GM12892 (cell line): ENCODE data around the gene GAGE10.
"Not testable (repeated sequence)": the region's sequence is repeated elsewhere in the genome, so short reads cannot be mapped to it uniquely, and the experiment has no call there.

Experiments used
- DNase-seq: peaks from one replicate; pipeline ENCODE4 v3.0.0; 2011; ENCODE audit not compliant: insufficient read length
- FAIRE-seq: peaks from 2 replicates; lab custom pipeline; 2011; peaks lifted over from hg19 to GRCh38; lab: Jason Lieb, UNC
- POLR2A ChIP-seq: IDR thresholded peaks from 2 replicates; pipeline ENCODE4 v1.6.1; 2011; ENCODE audit warnings: low read depth, low read length, control low read depth
- POLR2AphosphoS5 ChIP-seq: IDR thresholded peaks from 2 replicates; pipeline ENCODE4 v1.6.1; 2011; ENCODE audit warnings: low read depth, low read length, control low read depth
- TAF1 ChIP-seq: IDR thresholded peaks from 2 replicates; pipeline ENCODE4 v1.6.1; 2011; ENCODE audit warnings: low read depth, mild to moderate bottlenecking, control low read depth, low read length, borderline replicate concordance

The GAGE10 gene

DNA sequence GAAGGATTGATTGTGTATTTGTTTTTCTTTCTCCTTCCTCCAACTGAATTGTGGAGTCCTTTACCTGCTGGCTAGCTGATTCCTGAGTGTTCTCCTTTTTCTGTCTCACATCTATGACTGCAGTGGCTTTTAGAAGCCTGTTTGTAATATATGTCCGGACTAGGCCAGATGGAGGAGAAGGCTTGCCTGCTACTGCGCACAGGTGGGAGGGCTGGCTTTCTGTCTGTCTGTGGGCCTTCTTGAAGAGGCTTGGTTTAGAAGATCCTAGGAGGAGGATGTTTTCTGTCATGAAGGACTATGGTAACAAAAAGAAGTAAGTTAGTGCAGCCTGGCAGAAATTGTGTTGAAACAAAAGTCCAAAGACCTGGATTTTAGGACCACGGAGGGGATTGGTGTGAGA, 25.4 kb upstream of the GAGE10 start:
- DNase-seq (no peak), FAIRE-seq (no peak)
- TF ChIP-seq TAF1 = no peak
- no peak for TF ChIP-seq POLR2A
- TF ChIP-seq POLR2AphosphoS5 = no peak

DNA sequence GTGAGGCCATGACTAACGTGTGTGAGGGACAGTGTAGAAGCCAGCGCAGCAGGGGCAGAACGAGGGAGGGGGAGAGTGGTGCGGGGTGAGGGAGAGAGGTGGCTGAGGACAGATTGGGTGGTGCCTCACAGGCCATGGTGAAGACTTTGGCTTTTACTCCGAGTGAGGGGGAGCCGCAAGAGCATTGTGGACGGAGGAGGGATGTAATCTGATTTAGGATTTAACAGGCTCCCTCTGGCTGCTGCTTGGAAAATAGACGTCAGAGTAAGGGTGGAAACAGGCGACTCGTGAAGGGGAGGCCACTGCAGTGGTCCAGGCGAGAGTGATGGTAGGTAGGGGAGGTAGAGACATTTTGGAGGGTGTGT, 20.8 kb upstream of the GAGE10 start:
- no peak for DNase-seq
- no peak for FAIRE-seq
- TF ChIP-seq TAF1 (no peak), POLR2A (no peak), POLR2AphosphoS5 (no peak)

DNA sequence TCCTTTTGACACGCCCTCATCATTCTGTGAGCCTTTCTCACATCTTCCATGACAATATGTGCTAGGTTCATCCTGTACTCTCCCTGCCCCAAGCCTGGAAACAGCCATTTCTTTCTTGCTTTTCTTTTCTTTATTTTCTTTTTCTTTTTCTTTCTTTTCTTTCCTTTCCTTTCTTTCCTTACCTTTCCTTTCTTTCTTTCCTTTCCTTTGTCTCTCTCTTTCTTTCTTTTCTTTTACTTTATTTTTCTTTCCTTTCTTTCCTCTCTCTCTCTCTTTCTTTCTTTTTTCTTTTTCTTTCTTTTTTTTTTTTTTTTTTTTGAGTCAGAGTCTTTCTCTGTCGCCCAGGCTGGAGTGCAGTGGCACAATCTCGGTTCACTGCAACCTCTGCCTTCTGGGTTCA, 19.2 kb upstream of the GAGE10 start:
- no peak for FAIRE-seq
- no peak for TF ChIP-seq TAF1
- TF ChIP-seq POLR2A = no peak
- no peak for TF ChIP-seq POLR2AphosphoS5
- no peak for DNase-seq

DNA sequence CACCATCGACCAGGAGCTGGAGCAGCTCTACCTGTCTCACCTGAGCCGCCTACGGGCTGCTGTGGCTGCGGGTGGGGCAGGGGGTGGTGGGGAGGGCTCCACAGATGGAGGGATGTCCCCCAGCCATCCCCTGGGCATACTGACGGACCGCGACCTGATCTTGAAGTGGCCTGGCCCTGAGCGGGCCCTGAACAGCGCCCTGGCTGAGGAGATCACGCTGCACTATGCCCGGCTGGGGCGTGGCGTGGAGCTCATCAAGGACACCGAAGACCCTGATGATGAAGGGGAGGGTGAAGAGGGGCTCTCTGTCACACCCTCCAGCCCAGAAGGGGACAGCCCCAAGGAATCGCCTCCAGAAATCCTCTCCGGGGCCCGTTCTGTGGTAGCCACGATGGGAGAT, 17.3 kb upstream of the GAGE10 start:
- no peak for FAIRE-seq
- TF ChIP-seq TAF1 = no peak
- TF ChIP-seq POLR2A = no peak
- TF ChIP-seq POLR2AphosphoS5 = no peak
- no peak for DNase-seq

DNA sequence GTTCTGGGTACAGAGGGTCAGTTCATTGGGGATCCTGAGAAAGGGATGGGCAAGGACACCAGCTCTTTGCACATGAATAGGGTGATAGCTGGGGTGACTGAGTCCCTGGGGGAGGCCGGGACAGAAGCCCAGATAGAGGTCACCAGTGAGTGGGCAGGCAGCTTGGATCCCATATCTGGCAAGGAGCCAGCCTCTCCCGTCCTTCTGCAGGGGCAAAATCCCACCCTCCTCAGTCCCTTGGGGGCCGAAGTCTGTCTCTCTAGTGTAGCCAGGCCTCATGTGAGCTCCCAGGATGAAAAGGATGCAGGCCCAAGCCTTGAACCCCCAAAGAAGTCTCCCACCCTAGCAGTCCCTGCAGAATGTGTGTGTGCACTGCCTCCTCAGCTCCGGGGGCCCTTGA, 16.9 kb upstream of the GAGE10 start:
- FAIRE-seq (no peak), DNase-seq (no peak)
- TF ChIP-seq POLR2AphosphoS5 (no peak), TAF1 (no peak), POLR2A (no peak)

DNA sequence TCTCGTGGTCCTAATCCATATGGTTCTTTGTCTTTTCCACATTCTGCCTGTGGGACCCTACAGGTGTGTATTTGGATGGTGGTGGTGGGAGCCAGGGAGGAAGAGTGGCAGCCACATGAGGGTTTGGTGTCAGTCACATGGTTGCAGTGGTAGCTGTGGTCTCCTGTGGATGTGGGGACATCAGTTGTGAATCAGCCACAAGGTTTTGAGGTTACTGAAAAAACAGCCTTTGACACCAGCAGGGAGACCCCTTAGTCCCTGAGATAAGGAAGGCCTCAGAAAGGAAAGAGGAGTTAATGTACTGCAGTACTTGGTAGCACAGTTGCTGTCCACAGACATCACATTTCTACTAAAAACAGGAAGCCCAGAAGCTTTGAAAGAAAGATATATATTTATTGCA, 15.8 kb upstream of the GAGE10 start:
- FAIRE-seq (no peak), DNase-seq (no peak)

DNA sequence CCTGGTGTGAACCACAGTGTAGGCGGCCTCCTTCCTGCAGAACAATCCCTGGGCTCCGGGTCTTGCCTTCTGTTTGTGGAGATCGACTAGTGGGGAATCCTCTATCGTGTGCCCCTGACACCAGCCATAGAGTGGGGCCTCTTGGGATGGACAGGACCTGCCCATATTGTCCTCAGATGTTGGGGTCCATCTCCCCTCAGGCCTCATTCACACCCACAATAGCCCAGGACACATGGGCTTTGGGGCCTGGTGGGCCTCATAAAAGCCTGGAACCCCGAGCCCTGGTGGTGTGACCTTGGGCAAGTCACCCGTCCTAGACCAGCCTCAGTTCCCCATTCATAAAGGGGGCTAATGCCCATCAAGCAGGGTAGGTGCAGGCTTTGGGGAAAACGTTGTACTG, 13.2 kb upstream of the GAGE10 start:
- no peak for DNase-seq
- FAIRE-seq = no peak
- TF ChIP-seq POLR2AphosphoS5 (no peak), TAF1 (no peak), POLR2A (no peak)

More for the DNA sequence above, 15.8 kb upstream of the GAGE10 start:
- TF ChIP-seq TAF1 (no peak), POLR2A (no peak), POLR2AphosphoS5 (no peak)

DNA sequence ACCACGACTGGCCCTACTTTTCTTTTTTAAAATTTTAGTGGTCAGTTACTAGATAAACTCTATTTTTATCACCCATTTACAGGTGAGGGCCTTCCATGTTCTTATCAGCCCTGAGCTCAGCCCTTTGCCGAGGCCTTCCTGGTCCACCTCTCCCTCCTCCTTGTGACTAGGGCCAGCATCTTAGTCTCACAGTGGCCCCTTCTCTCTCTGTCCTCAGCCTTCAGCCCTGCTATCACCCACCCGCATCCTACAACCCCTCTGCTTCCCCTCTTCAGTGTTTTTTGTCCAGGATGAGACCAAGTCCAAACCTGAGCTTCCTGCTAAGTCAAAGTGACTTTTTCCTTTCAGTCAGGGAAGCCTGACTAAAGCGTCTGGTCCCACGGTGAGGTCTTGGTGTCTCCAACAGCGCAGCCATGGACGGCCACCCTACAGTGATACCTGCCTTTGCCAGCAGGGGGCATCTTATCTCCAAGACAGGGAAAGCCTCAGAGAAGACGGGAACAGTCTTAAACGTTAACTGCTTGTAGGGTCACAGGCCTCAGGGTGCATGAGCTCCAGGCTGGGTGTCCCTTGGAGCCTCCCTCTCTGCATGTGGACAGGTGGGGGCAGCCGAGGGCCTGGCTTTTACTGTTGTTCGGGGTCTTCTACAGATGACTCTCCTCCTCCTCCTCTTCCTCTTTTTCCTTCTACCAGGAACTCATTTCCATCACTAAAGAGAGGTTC, 11.7 kb upstream of the GAGE10 start:
- no peak for TF ChIP-seq POLR2A
- no peak for TF ChIP-seq TAF1
- TF ChIP-seq POLR2AphosphoS5 = no peak
- no peak for DNase-seq
- FAIRE-seq = no peak

DNA sequence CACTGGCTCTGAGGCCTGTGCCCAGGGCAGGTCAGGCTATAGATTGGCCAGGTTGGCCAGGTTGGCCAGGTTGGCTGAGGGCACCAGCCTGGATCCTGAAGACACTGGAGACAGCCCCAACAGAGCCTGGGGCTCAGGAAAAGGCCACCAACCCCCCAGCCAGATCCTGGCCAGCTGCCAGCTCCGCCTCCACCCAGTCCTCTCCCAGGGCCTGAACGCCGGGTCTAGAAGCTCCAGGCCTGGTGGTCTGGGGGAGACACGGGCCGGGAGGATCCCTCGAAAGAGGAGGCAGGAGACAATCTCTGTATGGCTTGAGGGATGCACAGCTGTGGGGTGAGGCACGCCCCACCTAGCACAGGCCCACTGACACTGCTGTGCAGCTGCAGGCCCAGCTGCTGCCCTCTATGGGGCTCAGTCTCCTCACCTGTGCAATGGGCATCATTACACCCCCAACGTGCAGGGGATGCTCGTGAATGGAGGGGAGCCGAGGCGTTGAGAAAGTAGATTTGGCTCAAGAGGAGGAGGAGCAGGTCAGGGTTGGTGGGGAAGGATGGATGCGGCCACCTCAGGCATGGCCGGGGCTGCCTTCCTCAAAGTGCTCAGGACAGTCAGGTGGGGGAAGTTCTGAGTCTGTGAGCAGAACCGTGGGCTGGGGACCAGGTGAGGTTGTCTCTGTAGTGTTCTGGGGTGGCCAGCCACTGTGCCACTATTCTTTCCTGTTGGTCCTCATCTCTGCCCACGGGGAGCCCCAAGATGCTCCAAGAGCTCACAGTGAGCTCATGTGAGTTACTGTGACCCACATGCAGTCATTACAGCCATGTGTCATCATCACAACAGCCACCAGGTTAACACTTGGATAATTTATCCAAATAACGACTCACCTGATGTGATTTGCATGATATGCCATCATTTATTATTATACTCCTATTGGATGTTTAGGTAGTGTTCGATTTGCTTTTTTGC, 10.8 kb upstream of the GAGE10 start:
- DNase-seq (no peak), FAIRE-seq (no peak)
- no peak for TF ChIP-seq TAF1

DNA sequence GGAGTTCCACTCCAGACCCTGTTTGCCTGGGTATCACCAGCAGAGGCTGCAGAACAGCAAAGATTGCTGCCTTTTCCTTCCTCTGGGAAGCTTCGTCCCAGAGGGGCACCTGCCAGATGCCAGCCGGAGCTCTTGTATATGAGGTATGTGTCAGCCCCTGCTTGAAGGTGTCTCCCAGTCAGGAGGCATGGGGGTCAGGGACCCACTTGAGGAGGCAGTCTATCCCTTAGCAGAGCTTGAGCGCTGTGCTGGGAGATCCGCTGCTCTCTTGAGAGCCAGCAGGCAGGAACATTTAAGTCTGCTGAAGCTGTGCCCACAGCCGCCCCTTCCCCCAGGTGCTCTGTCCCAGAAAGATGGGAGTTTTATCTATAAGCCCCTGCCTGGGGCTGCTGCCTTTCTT, 4.2 kb upstream of the GAGE10 start:
- not testable (repeated sequence) for DNase-seq, FAIRE-seq

DNA sequence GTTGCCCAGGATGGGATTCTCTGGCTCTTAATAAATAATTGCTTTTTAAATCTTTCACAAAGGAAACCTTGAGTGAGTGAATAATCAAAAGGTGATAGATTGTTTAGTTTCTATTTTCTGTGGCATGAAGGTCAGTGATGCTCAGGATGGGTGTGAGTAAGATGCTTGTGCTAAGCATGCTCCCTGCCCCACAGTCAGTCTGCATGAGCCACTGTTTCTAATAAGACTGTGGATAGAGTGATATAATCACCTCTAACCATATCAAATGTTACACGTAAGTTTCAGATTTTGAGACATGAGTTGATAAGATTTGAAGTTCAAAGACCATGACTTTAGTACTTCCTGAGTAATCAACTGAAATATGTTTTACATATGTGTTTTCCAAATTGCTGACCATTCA, 2.7 kb upstream of the GAGE10 start:
- TF ChIP-seq TAF1 (no peak), POLR2AphosphoS5 (no peak), POLR2A (no peak)
- DNase-seq (no peak), FAIRE-seq (no peak)

DNA sequence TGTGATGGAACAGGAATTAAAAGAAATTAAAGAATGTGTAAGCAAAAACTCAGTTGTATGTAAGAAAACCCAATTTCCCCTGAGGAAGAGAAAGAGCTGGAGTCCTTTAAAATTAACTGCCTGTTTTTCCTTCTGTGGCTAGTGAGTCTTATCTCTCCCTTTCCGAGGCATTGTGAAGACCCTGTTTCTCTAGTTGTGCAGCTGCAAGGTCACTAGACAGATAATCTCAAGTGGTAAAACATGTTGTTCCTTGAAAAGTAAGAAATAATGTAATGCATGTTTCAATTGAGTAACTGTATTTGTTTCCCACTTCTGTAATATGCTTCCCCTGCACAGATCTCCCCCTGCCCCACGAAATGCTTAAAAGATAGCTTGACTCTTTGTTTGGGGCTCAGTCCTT, 4.3 kb downstream of the GAGE10 start:
- not testable (repeated sequence) for FAIRE-seq, DNase-seq
